Hematopoietic multipotent progenitor cell treated with erythropoietin and hydrocortisone succinate and interleukin-3 and kit ligand, for 17 days (in vitro differentiated cells): ENCODE data around the gene RBM4.
"Not testable (repeated sequence)": the region's sequence is repeated elsewhere in the genome, so short reads cannot be mapped to it uniquely, and the experiment has no call there.

Experiments
- DNase-seq: peaks from one replicate; pipeline ENCODE4 v3.0.0-alpha.2; 2015; ENCODE audit warnings: low spot score

Gene RBM4

GRCh38 chr11:66638177-66639065 lies at the start of gene RBM4:
TSS of gene RBM4 (plus strand) at chr11:66638703. CDS start at chr11:66639712, 1,009 bp downstream.
- DNase-seq: peak; percentile 100

GRCh38 chr11:66589315-66589714 lies 49.2 kb upstream of the RBM4 start:
- DNase-seq: not testable (repeated sequence)

GRCh38 chr11:66589996-66590675 lies 48.4 kb upstream of the RBM4 start:
- DNase-seq: no peak

- DNase-seq: no peak
Measured at GRCh38 chr11:66591175-66591574, 47.3 kb upstream of the RBM4 start.

- DNase-seq: peak; percentile 99
Measured at GRCh38 chr11:66592457-66593302, 45.8 kb upstream of the RBM4 start, which contains the start of the genes CCDC87 and CCS. TSS of gene CCDC87 (minus strand) at chr11:66593063. CDS start at chr11:66593015, 48 bp downstream. TSS of gene CCS (plus strand) at chr11:66593185. CDS start at chr11:66593262, 77 bp downstream.

- DNase-seq: no peak
Measured at GRCh38 chr11:66593303-66593635, 45.2 kb upstream of the RBM4 start.

GRCh38 chr11:66593650-66594049 lies 44.9 kb upstream of the RBM4 start:
- peak; percentile 50 for DNase-seq

- peak; percentile 89 for DNase-seq
Measured at GRCh38 chr11:66595245-66595904, 43.1 kb upstream of the RBM4 start.

GRCh38 chr11:66598993-66599392 lies 39.5 kb upstream of the RBM4 start:
- DNase-seq: no peak

GRCh38 chr11:66600219-66600618 lies 38.3 kb upstream of the RBM4 start:
- no peak for DNase-seq

GRCh38 chr11:66600631-66601233 lies 37.8 kb upstream of the RBM4 start:
- DNase-seq: no peak

GRCh38 chr11:66603072-66603471 lies 35.4 kb upstream of the RBM4 start:
- no peak for DNase-seq

- DNase-seq: peak; percentile 90
Measured at GRCh38 chr11:66604155-66604554, 34.3 kb upstream of the RBM4 start.

GRCh38 chr11:66606608-66607007 lies 31.9 kb upstream of the RBM4 start:
- DNase-seq: not testable (repeated sequence)

GRCh38 chr11:66607126-66607834 lies 31.2 kb upstream of the RBM4 start:
- DNase-seq: no peak

- DNase-seq: no peak
Measured at GRCh38 chr11:66609721-66610617, 28.5 kb upstream of the RBM4 start.

- no peak for DNase-seq
Measured at GRCh38 chr11:66612458-66612857, 26.0 kb upstream of the RBM4 start.

- DNase-seq: no peak
Measured at GRCh38 chr11:66614073-66614472, 24.4 kb upstream of the RBM4 start.

- peak; percentile 98 for DNase-seq
Measured at GRCh38 chr11:66616379-66617154, 21.9 kb upstream of the RBM4 start, which contains the start of gene RBM14. TSS of gene RBM14 (plus strand) at chr11:66616630. CDS start at chr11:66616721, 91 bp downstream.
